Measurements from ENCODE around the gene FPR1. TPM values are rescaled to one million over a fixed set of nuclear protein-coding genes. Genes with fewer than 3 reads are reported as not detected.

FPR1 gene
- total RNA-seq, 2 experiments from 2014 or later, result 1.2 to 1.9 TPM

DNA sequence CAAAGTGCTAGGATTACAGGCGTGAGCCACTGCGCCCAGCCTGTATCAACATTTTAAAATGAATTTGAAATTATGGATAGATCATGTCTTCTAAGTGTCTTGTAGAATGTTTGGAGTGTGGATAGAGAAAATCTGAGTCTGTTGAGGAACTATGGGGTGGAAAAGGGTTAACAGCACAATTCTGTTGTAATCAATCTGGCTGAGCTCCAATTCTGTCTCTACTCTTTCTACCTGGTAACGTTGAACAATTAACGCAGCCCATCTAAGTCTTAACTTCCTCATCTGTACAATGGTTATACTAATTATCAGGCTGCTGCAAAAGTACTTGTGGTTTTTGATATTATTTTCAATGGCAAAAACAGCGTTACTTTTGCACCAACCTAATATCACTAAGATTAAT is 13.4 kb upstream of the FPR1 start:
- H3K4me1 ChIP-seq (ENCODE audit: insufficient read depth, low read length), result no peaks in the 10 kb centered on the region
- CTCF ChIA-PET, result no interaction called here
- no peaks in the 10 kb centered on the region for H3K4me1 Mint-ChIP-seq (ENCODE audit: low read depth)
- ATAC-seq (ENCODE audit: poor library complexity) (no peak), DNase-seq (no peak)
- peaks cover 0 to 7% of the 10 kb centered on the region in 2 experiments for H3K9me3 ChIP-seq (ENCODE audit: control insufficient read depth in 1 of 2, insufficient read depth in 1 of 2, low read length in 2 of 2)
- H3K27me3 Mint-ChIP-seq, result peaks cover 48% of the 10 kb centered on the region
- H3K27me3 ChIP-seq (ENCODE audit: control insufficient read depth in 1 of 2, insufficient read depth in 2 of 2, low read length in 2 of 2), result peaks cover 14% of the 10 kb centered on the region in 2 experiments
- no peak overlapping the region for H3K4me3 ChIP-seq (ENCODE audit: low read length)
- POLR2A ChIA-PET, result no interaction called here
- no peak overlapping the region for H3K4me3 Mint-ChIP-seq
- no peak overlapping the region for H3K27ac ChIP-seq (ENCODE audit: low read depth in 1 of 2, low read length in 2 of 2)
- H3K9me3 Mint-ChIP-seq, result no peaks in the 10 kb centered on the region
- H3K36me3 ChIP-seq (ENCODE audit: insufficient read depth, low read length), result no peaks in the 10 kb centered on the region
- no peak for TF ChIP-seq CTCF (IDR thresholded peaks at IDR 0.05)
- no peak overlapping the region for H3K27ac Mint-ChIP-seq
- no peaks in the 10 kb centered on the region for H3K36me3 Mint-ChIP-seq (ENCODE audit: low read depth)
- intact Hi-C loops (cut with DNase I, micrococcal nuclease), result no loop called here

GRCh38 chr19:51761696-51762095 is 10.0 kb upstream of the FPR1 start:
- no peak overlapping the region for H3K27ac Mint-ChIP-seq
- Histone ChIP-seq H3K36me3 (ENCODE audit: insufficient read depth, low read length) (no peaks in the 10 kb centered on the region), H3K27me3 (ENCODE audit: control insufficient read depth in 1 of 2, insufficient read depth in 2 of 2, low read length in 2 of 2) (peaks cover 9 to 14% of the 10 kb centered on the region in 2 experiments), H3K9me3 (ENCODE audit: control insufficient read depth in 1 of 2, insufficient read depth in 1 of 2, low read length in 2 of 2) (peaks cover 0 to 7% of the 10 kb centered on the region in 2 experiments), H3K4me1 (ENCODE audit: insufficient read depth, low read length) (no peaks in the 10 kb centered on the region), H3K4me3 (ENCODE audit: low read length) (no peak overlapping the region), H3K27ac (ENCODE audit: low read depth in 1 of 2, low read length in 2 of 2) (no peak overlapping the region)
- H3K9me3 Mint-ChIP-seq, result peaks cover 3% of the 10 kb centered on the region
- intact Hi-C loops (cut with DNase I, micrococcal nuclease), result no loop called here
- CTCF ChIA-PET, result no interaction called here
- DNase-seq (no peak), ATAC-seq (ENCODE audit: poor library complexity) (no peak)
- H3K4me1 Mint-ChIP-seq (ENCODE audit: low read depth), result no peaks in the 10 kb centered on the region
- no peaks in the 10 kb centered on the region for H3K36me3 Mint-ChIP-seq (ENCODE audit: low read depth)
- peaks cover 36% of the 10 kb centered on the region for H3K27me3 Mint-ChIP-seq
- H3K4me3 Mint-ChIP-seq, result no peak overlapping the region
- POLR2A ChIA-PET, result no interaction called here
- no peak for TF ChIP-seq CTCF (IDR thresholded peaks at IDR 0.05)

- Mint-ChIP-seq H3K4me3 (no peak within 1 kb of the TSS), H3K36me3 (ENCODE audit: low read depth) (no peaks in the 10 kb centered on the region), H3K4me1 (ENCODE audit: low read depth) (no peaks in the 10 kb centered on the region), H3K27ac (no peak within 1 kb of the TSS), H3K27me3 (peaks cover 43% of the 10 kb centered on the region), H3K9me3 (peaks cover 3% of the 10 kb centered on the region)
- ATAC-seq (ENCODE audit: poor library complexity) (no peak), DNase-seq (no peak)
- Histone ChIP-seq H3K27me3 (ENCODE audit: control insufficient read depth in 1 of 2, insufficient read depth in 2 of 2, low read length in 2 of 2) (peaks cover 9 to 14% of the 10 kb centered on the region in 2 experiments), H3K4me3 (ENCODE audit: low read length) (no peak within 1 kb of the TSS), H3K27ac (ENCODE audit: low read depth in 1 of 2, low read length in 2 of 2) (no peak within 1 kb of the TSS), H3K9me3 (ENCODE audit: control insufficient read depth in 1 of 2, insufficient read depth in 1 of 2, low read length in 2 of 2) (peaks cover 0 to 4% of the 10 kb centered on the region in 2 experiments), H3K36me3 (ENCODE audit: insufficient read depth, low read length) (no peaks in the 10 kb centered on the region), H3K4me1 (ENCODE audit: insufficient read depth, low read length) (no peaks in the 10 kb centered on the region)
- POLR2A ChIA-PET, result no interaction called here
- intact Hi-C loops (cut with DNase I, micrococcal nuclease), result no loop called here
- CTCF ChIA-PET, result no interaction called here
- TF ChIP-seq CTCF (IDR thresholded peaks at IDR 0.05), result no peak
Measured at GRCh38 chr19:51760697-51761356, 9.1 kb upstream of the FPR1 start, which contains the start of gene FPR2. TSS of gene FPR2 (plus strand) at chr19:51761180. CDS start at chr19:51768659, 7,479 bp downstream.
